H1 (cell line): ENCODE data around the gene FAM8A1. TPM values are rescaled to one million over a fixed set of nuclear protein-coding genes. Genes with fewer than 3 reads are reported as not detected.

ENCODE experiments used
- CTCF ChIA-PET: fragments of 300-600 bp; sonication (Branson Sonifier 250); formaldehyde crosslinking; loops from one replicate; lab custom pipeline; 2021; ENCODE audit not compliant: partially characterized antibody; lab: Charles Lee
- POLR2A ChIA-PET: fragments of 300-600 bp; sonication (Branson Sonifier 250); formaldehyde crosslinking; loops from one replicate; lab custom pipeline; 2021; ENCODE audit warnings: inconsistent platforms; ENCODE audit not compliant: partially characterized antibody; lab: Charles Lee
- DNase-seq, 2 experiments: peaks; one replicate each; pipeline versions ENCODE4 v3.0.0 to v3.0.0-alpha.2; 2010 to 2022; ENCODE audit warnings: low spot score in 2 of 2, low read depth in 1 of 2, mixed read lengths in 1 of 2
- FAIRE-seq: peaks from 2 replicates; lab custom pipeline; 2011; peaks lifted over from hg19 to GRCh38; lab: Jason Lieb, UNC
- H2AFZ ChIP-seq: 2 replicates; pipeline ENCODE4 v1.8.1; 2012; ENCODE audit warnings: low read length, inconsistent platforms
- H2AK5ac ChIP-seq: 2 replicates; pipeline ENCODE4 v1.6.1; 2013; ENCODE audit warnings: low read depth, low read length
- H2BK120ac ChIP-seq: replicated peaks from 2 replicates; pipeline ENCODE3; 2013; ENCODE audit warnings: low read depth, low read length, inconsistent platforms
- H2BK12ac ChIP-seq: 2 replicates; pipeline ENCODE4 v1.6.1; 2013; ENCODE audit warnings: low read depth, low read length
- H2BK15ac ChIP-seq: 2 replicates; pipeline ENCODE4 v1.6.1; 2013; ENCODE audit warnings: low read length
- H2BK20ac ChIP-seq: 2 replicates; pipeline ENCODE4 v1.6.1; 2013; ENCODE audit warnings: low read length
- H2BK5ac ChIP-seq: 2 replicates; pipeline ENCODE4 v1.6.1; 2013; ENCODE audit warnings: low read depth, low read length
- H3K14ac ChIP-seq: 2 replicates; pipeline ENCODE4 v1.6.1; 2013; ENCODE audit warnings: inconsistent platforms; ENCODE audit not compliant: insufficient read length
- H3K18ac ChIP-seq: 2 replicates; pipeline ENCODE4 v1.6.1; 2013; ENCODE audit warnings: low read length; ENCODE audit errors: extremely low read depth
- H3K23ac ChIP-seq: 2 replicates; pipeline ENCODE4 v1.6.1; 2013; ENCODE audit warnings: inconsistent platforms; ENCODE audit not compliant: insufficient read length
- H3K23me2 ChIP-seq: 2 replicates; pipeline ENCODE4 v1.6.1; 2013; ENCODE audit warnings: low read depth, low read length
- H3K27ac ChIP-seq: 2 replicates; pipeline ENCODE4 v1.6.1; 2011; ENCODE audit warnings: low read depth, low read length, inconsistent platforms
- H3K27me3 ChIP-seq, 4 experiments: replicated peaks in 1 of 4; 1 replicate in 1 of 4; 2 replicates in 3 of 4; pipeline versions ENCODE4 v1.6.1 to v1.8.1; 2011 to 2013; ENCODE audit warnings: low read length in 3 of 4, mild to moderate bottlenecking in 3 of 4, inconsistent platforms in 2 of 4, mixed read lengths in 2 of 4, moderate library complexity in 1 of 4; ENCODE audit not compliant: control insufficient read depth in 3 of 4, insufficient read depth in 3 of 4; ENCODE audit errors: extremely low read depth in 1 of 4
- H3K36me3 ChIP-seq, 4 experiments: 2 replicates each; pipeline versions ENCODE4 v1.6.1 to v1.8.1; 2011 to 2013; ENCODE audit warnings: mild to moderate bottlenecking in 4 of 4, low read length in 3 of 4, moderate library complexity in 2 of 4, control low read depth in 1 of 4, inconsistent platforms in 1 of 4; ENCODE audit not compliant: insufficient read depth in 4 of 4, control insufficient read depth in 2 of 4
- H3K4ac ChIP-seq: replicated peaks from 2 replicates; pipeline ENCODE3; 2013; ENCODE audit warnings: low read length, low read depth, mixed read lengths, inconsistent platforms; ENCODE audit not compliant: insufficient read length
- H3K4me1 ChIP-seq, 4 experiments: replicated peaks in 1 of 4; 1 replicate in 1 of 4; 2 replicates in 3 of 4; pipeline versions ENCODE4 v1.6.1 to v1.8.1; 2011 to 2013; ENCODE audit warnings: low read length in 3 of 4, inconsistent platforms in 2 of 4, mixed read lengths in 1 of 4; ENCODE audit not compliant: insufficient read depth in 4 of 4, control insufficient read depth in 3 of 4
- H3K4me2 ChIP-seq, 2 experiments: 2 replicates each; pipeline versions ENCODE4 v1.6.1 to v1.8.1; 2011 to 2013; ENCODE audit warnings: low read depth in 2 of 2, low read length in 2 of 2, control low read depth in 1 of 2, inconsistent platforms in 1 of 2, mild to moderate bottlenecking in 1 of 2; ENCODE audit not compliant: insufficient read depth in 1 of 2
- H3K4me3 ChIP-seq, 4 experiments: fragments of 200-600, 300-600 bp in 1 of 4; sonication (generic), shearing (Covaris generic), sonication (Bioruptor Twin) in 1 of 4; 2 replicates each; pipeline versions ENCODE4 v1.5.1 to v1.8.1; 2011 to 2016; ENCODE audit warnings: low read length in 4 of 4, low read depth in 3 of 4, control low read depth in 2 of 4, inconsistent platforms in 2 of 4, mild to moderate bottlenecking in 2 of 4, mixed read lengths in 1 of 4, moderate library complexity in 1 of 4; ENCODE audit not compliant: insufficient read depth in 2 of 4; ENCODE audit errors: extremely low read depth in 1 of 4
- H3K56ac ChIP-seq: replicated peaks from 2 replicates; pipeline ENCODE3; 2013; ENCODE audit warnings: low read depth, mild to moderate bottlenecking, mixed read lengths, low read length, inconsistent platforms; ENCODE audit not compliant: insufficient read length
- H3K79me1 ChIP-seq: 2 replicates; pipeline ENCODE4 v1.6.1; 2013; ENCODE audit warnings: low read depth, low read length, control low read depth
- H3K79me2 ChIP-seq, 2 experiments: 2 replicates each; pipeline versions ENCODE4 v1.6.1 to v1.8.1; 2012 to 2013; ENCODE audit warnings: low read length in 2 of 2, mild to moderate bottlenecking in 2 of 2, inconsistent platforms in 1 of 2; ENCODE audit not compliant: insufficient read depth in 2 of 2, control insufficient read depth in 1 of 2
- H3K9ac ChIP-seq, 4 experiments: replicated peaks in 1 of 4; 1 replicate in 1 of 4; 2 replicates in 3 of 4; pipeline versions ENCODE4 v1.6.1 to v1.8.1; 2011 to 2013; ENCODE audit warnings: low read depth in 3 of 4, low read length in 3 of 4, control low read depth in 2 of 4, mild to moderate bottlenecking in 2 of 4, moderate library complexity in 2 of 4, inconsistent platforms in 1 of 4; ENCODE audit errors: extremely low read depth in 1 of 4
- H3K9me3 ChIP-seq, 2 experiments: 2 replicates each; pipeline versions ENCODE4 v1.6.1 to v1.8.1; 2012 to 2013; ENCODE audit warnings: mild to moderate bottlenecking in 2 of 2, moderate library complexity in 2 of 2, control low read depth in 1 of 2, inconsistent platforms in 1 of 2, low read depth in 1 of 2, low read length in 1 of 2, mixed read lengths in 1 of 2; ENCODE audit not compliant: insufficient read depth in 2 of 2
- H4K20me1 ChIP-seq, 2 experiments: replicated peaks in 1 of 2; 2 replicates each; pipeline versions ENCODE3 to v1.8.1; 2011 to 2013; ENCODE audit warnings: inconsistent platforms in 2 of 2, low read length in 2 of 2, mild to moderate bottlenecking in 1 of 2; ENCODE audit not compliant: insufficient read depth in 2 of 2, control insufficient read depth in 1 of 2
- H4K5ac ChIP-seq: 2 replicates; pipeline ENCODE4 v1.6.1; 2013; ENCODE audit warnings: low read length, low read depth, mixed read lengths, inconsistent platforms; ENCODE audit not compliant: insufficient read length
- H4K8ac ChIP-seq: 2 replicates; pipeline ENCODE4 v1.8.0; 2013; ENCODE audit warnings: mild to moderate bottlenecking, moderate library complexity, low read length, inconsistent platforms; ENCODE audit not compliant: insufficient read depth; ENCODE audit errors: extremely low read depth
- H4K91ac ChIP-seq: replicated peaks from 2 replicates; pipeline ENCODE3; 2013; ENCODE audit warnings: low read length, mixed read lengths, inconsistent platforms; ENCODE audit not compliant: insufficient read length
- RBBP5 ChIP-seq: IDR thresholded peaks from 2 replicates; pipeline ENCODE4 v1.7.1; 2012; ENCODE audit warnings: low read depth, mild to moderate bottlenecking, inconsistent platforms, low read length, moderate library complexity, borderline replicate concordance
- SRF ChIP-seq: IDR thresholded peaks from 2 replicates; pipeline ENCODE4 v1.6.1; 2011; ENCODE audit warnings: mild to moderate bottlenecking, low read depth, low read length, moderate library complexity
- YY1 ChIP-seq: IDR thresholded peaks from 2 replicates; pipeline ENCODE4 v1.6.1; 2011; ENCODE audit warnings: low read depth, mild to moderate bottlenecking, low read length
- WGBS, 2 experiments: shearing (Covaris generic) in 1 of 2; methylation state at CpG; one replicate each; pipeline versions ENCODE4 v1.1.6 to v1.1.7; 2013 to 2015; ENCODE audit warnings: low lambda C conversion rate in 2 of 2, mixed read lengths in 2 of 2, inconsistent platforms in 1 of 2, low coverage in 1 of 2, missing lambda C conversion rate in 1 of 2; ENCODE audit not compliant: insufficient replicate concordance in 2 of 2, insufficient coverage in 1 of 2, insufficient read length in 1 of 2; ENCODE audit errors: extremely low coverage in 1 of 2, missing lambda C conversion rate in 1 of 2; 5-methylcytosine and 5-hydroxymethylcytosine counted together
- polyA plus RNA-seq, 7 experiments: library from polyadenylated mRNA; depleted of rRNA in 3 of 7; stranded (reverse) in 5 of 7; unstranded in 2 of 7; fragments of >200 nt in 5 of 7; fragments of 200-250 nt in 2 of 7; gene quantifications; 1 replicate in 5 of 7; 2 replicates in 1 of 7; 4 replicates in 1 of 7; pipeline versions ENCODE4 v1.2.1 to v1.2.3, GENCODE V29; 2011 to 2013; ENCODE audit warnings: missing spikeins in 2 of 7, mixed read lengths in 2 of 7
- total RNA-seq: library from RNA; stranded (reverse); fragmentation: NEBNext Ultra II Directional; extraction: Animal tissue kit (Norgen Biotek cat#: 25700); gene quantifications from 2 replicates; pipeline ENCODE4 v1.2.1, GENCODE V29; 2021

FAM8A1 gene
- total and polyA plus RNA-seq, 2 of the 8 experiments (the other 6 are each of a cell fraction or from before 2014, with no cell fraction given), result 3.4 to 9.2 TPM

- Histone ChIP-seq H2AK5ac (no peak overlapping the region), H2BK5ac (no peak overlapping the region), H2BK20ac (no peak overlapping the region), H3K4me1 (no peaks in the 10 kb centered on the region), H3K56ac (no peak overlapping the region), H3K9ac (no peak overlapping the region), H3K79me2 (peaks cover 0 to 26% of the 10 kb centered on the region in 2 experiments; a peak in 1 of 4 replicates), H3K27ac (no peak overlapping the region), H3K4me3 (no peak overlapping the region), H2AFZ (no peak overlapping the region), H3K18ac (no peak overlapping the region), H3K27me3 (no peaks in the 10 kb centered on the region), H4K8ac (no peak overlapping the region), H3K4me2 (no peak overlapping the region), H4K5ac (no peak overlapping the region), H4K91ac (no peak overlapping the region), H3K36me3 (peaks cover 12 to 71% (median 50%) of the 10 kb centered on the region in 4 experiments; a peak in 7 of 8 replicates), H4K20me1 (peaks cover 2 to 4% of the 10 kb centered on the region in 2 experiments), H2BK120ac (no peak overlapping the region), H3K23ac (no peak overlapping the region), H3K23me2 (no peaks in the 10 kb centered on the region), H3K79me1 (peaks cover 4% of the 10 kb centered on the region; the same call in 1 of the 2 replicates), H2BK15ac (no peak overlapping the region), H2BK12ac (no peak overlapping the region), H3K4ac (no peak overlapping the region), H3K9me3 (no peaks in the 10 kb centered on the region), H3K14ac (no peak overlapping the region)
- DNase-seq, result no peak
- 62% methylated on average over 5 of the region's 5 CpGs; no CpG with 5 or more reads in 1 of the 2 experiments for WGBS, 2 experiments
- CTCF ChIA-PET, result no interaction called here
- no peak for FAIRE-seq
- POLR2A ChIA-PET, result no interaction called here
- TF ChIP-seq RBBP5 (no peak), SRF (no peak), YY1 (no peak)
These were observed 30.5 kb downstream of the FAM8A1 start for GRCh38 chr6:17630511-17631073.
